Suppressor macrophage (primary cell): Measurements from ENCODE around the gene TNKS1BP1.
"Not testable (repeated sequence)": the region's sequence is repeated elsewhere in the genome, so short reads cannot be mapped to it uniquely, and the experiment has no call there.

Experiments
- DNase-seq, 4 experiments: peaks; one replicate each; pipeline ENCODE4 v3.0.0-alpha.2; 2020 to 2022
- total RNA-seq, 17 experiments: gene quantifications; one replicate each; lab custom pipeline; 2026; ENCODE audit warnings: mixed read lengths in 6 of 17, inconsistent platforms in 3 of 17; lab: John Stamatoyannopoulos, UW

TNKS1BP1 gene, protein sequence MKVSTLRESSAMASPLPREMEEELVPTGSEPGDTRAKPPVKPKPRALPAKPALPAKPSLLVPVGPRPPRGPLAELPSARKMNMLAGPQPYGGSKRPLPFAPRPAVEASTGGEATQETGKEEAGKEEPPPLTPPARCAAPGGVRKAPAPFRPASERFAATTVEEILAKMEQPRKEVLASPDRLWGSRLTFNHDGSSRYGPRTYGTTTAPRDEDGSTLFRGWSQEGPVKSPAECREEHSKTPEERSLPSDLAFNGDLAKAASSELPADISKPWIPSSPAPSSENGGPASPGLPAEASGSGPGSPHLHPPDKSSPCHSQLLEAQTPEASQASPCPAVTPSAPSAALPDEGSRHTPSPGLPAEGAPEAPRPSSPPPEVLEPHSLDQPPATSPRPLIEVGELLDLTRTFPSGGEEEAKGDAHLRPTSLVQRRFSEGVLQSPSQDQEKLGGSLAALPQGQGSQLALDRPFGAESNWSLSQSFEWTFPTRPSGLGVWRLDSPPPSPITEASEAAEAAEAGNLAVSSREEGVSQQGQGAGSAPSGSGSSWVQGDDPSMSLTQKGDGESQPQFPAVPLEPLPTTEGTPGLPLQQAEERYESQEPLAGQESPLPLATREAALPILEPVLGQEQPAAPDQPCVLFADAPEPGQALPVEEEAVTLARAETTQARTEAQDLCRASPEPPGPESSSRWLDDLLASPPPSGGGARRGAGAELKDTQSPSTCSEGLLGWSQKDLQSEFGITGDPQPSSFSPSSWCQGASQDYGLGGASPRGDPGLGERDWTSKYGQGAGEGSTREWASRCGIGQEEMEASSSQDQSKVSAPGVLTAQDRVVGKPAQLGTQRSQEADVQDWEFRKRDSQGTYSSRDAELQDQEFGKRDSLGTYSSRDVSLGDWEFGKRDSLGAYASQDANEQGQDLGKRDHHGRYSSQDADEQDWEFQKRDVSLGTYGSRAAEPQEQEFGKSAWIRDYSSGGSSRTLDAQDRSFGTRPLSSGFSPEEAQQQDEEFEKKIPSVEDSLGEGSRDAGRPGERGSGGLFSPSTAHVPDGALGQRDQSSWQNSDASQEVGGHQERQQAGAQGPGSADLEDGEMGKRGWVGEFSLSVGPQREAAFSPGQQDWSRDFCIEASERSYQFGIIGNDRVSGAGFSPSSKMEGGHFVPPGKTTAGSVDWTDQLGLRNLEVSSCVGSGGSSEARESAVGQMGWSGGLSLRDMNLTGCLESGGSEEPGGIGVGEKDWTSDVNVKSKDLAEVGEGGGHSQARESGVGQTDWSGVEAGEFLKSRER (N-terminal part only)
- 3.5 to 53.2 (median 29.2) reads per million in 17 experiments for total RNA-seq

DNA sequence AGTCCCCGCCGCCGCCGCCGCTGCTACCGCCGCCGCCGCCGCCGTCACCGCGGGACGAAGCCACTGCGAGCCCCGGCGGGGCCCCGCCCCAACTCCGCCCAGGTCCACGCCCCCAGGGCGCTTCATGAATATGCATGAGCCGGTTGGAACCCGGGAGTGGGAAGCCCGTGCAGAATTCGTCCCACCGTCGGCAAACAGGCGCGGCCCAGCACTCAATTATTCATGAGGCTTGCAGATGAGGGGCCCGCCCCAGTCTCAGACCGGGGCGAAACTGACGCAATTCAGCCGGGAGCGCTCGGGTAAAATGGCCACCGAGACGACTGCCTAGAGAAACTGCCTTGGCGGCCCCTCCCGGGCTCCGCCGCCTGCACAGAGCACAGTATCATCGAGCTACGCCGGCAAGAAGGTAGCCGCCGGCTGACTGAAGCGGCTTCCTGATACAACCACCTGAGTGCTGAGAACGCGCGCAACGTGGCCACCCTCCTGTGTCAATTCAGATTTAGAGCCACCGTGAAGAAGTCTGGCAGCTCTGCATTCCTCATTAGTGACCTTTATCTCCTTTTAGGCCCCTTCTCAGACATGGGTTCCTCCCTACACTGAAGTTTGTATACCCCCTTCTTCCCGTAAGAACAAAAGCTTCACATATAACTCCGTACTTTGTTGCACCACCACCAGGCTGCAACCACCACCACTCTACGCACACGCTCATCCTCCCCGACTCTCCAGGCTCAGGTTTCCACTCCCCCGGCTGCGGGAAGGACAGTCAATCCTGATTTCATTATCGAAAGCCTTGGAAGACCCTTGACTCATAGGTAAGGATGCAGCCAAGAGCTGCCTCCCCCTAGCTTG lies at the start of gene TNKS1BP1:
TNKS1BP1 (minus strand) TSS at position 67 of the 849 bp plus-strand sequence. CDS start 3,067 bp downstream, outside the sequence.
- DNase-seq, result peak; percentile 93 to 98 (median 96)

DNA sequence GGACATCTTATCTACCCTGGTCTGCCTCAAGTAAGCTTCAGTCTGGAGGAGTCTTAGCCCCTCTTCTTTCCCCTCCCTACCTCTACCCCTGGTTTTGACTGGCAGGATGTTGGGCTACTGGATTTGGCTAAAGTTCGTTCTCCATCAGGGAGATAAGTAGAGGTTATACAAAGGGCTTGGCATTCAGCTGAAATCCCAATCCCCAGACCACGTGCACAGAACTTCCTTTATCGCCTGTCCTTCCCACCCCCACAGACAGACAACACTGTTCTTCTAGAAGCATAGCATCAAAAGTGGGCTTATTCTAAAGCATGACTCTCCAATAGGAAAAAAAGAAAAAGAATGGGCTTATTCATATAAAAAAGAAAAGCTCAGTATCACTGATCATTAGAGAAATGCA lies 48.4 kb upstream of the TNKS1BP1 start:
- no peak for DNase-seq

DNA sequence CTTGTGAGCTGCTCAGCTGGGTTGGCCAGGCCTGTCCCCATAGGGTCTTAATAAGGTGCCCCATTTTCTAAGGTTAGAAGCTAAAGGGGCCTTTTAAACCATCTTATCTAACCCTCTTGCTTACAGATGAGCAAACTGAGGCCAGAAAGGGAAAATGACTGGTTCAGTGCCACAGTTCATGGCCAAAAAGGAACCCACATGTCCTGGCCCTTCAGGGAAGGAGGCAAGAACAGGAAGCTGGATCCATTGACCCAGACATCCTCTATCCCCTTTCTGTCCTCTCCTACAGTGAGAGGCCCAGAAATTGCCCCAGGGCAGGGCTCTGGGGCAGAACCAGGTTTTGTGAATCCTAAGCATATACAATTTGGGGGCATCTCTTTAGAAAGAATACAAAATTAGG lies 46.2 kb upstream of the TNKS1BP1 start:
- DNase-seq, result peak in 3 of 4 experiments; percentile 44 to 53 (median 52)

DNA sequence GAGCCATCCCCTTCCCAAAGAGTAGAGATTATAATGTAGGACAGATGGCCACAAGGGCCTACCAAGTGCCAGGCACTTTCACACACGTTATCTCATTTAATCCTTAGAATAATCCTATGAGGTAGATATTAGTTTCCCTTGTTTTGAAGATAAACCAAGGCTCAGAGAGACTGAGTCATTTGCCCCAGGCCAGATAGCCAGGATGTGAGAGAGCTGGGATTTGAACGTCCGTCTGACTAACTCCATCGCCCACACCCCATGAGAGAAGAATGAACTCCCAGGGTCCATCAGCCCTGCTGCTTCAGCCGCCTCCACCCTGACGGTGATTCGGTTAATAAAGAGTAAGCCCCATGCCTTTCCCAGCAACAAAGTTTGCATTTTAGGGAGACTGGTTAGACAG lies 45.5 kb upstream of the TNKS1BP1 start:
- DNase-seq, result peak in 1 of 4 experiments; percentile 43

DNA sequence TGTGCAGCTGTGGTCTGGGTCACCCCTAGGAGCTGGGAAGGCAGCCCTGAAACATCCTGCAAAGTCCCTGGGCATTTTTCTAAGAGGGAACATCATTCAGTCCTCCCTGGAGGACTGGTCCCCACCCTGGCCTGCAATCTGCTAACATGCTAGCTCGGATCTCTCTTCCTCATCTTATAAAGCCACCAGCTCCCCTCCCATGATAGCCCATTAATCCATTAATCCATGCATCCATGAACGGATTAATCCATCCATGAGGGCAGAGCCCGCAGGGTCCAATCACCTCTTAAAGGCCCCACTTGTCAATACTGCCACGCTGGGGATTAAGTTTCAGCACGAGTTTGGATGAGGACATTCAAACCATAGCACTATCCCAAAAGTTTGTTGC lies 44.1 kb upstream of the TNKS1BP1 start:
- DNase-seq, result no peak

DNA sequence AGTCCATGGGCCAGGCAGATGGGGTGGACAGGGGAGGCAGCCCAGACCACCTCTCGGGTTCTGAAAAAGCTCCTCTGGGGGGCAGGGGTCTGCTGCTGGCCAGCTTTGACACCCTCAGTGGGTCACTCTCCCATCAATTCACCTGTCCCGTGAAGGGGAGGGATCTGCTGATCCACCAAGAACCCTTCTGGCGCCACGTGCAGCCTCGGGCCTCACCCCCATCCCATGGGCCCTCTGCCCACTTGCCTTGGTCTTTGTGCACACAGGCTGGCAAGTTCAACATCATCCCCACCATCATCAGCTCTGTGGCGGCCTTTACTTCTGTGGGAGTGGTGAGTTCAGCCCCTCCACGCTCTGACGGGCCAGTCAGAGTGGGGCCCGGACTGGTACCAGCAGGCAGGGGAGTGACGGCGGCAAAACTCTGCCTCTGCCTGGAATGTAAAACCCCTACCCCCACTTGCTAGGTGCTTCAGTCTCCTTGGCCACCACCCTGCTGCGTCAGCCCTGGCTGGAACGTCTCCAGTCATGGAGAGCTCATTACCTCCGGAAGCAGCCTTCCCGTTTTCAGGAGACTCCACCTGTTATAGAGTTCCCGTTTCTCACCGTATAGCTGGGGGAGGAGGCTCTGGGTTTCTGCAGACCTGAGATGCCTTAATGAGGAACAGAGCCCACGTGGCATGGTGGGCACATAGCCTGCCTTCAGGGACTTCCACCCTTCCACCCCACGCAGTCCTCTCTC lies 43.5 kb upstream of the TNKS1BP1 start:
- DNase-seq, result peak; percentile 52 to 79 (median 68)

DNA sequence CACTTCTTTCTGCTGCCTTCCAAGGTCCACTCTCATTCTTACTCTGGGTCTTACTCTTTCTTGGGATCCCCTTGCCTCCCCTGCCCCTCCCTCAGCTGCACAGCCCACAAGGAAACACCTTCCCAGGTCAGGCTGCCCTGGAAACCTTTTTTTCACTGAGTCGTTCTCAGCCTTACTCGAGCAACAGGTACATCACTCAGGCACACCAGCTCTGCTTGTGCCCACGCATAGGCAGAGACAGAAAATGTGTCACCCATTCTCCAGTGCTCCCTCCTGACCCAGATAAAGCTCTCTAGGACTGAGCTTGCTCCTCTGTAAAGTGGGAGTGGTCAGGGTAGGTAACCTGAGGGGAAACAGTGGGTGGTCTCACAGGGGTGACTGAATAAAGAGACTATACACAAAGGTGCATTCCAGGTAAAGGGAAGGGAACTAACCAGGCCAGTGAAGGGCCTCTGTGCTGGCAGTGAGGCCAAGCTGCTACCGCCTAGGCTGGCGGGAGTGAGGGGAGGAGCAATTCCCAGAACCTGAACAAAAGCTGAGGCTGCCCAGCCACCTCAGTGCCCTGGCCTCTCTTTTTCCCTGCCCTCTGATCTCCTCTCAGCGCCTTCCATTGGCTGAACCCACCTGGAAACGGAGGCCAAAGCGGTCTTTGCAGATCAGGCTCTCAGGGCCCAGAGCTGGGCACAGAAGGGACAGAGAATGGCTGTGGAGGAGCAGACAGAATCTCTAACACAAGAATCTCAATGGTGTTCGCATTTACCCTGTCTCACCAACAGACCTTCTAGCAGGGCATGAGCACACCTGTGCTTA lies 40.3 kb upstream of the TNKS1BP1 start:
- DNase-seq, result no peak

DNA sequence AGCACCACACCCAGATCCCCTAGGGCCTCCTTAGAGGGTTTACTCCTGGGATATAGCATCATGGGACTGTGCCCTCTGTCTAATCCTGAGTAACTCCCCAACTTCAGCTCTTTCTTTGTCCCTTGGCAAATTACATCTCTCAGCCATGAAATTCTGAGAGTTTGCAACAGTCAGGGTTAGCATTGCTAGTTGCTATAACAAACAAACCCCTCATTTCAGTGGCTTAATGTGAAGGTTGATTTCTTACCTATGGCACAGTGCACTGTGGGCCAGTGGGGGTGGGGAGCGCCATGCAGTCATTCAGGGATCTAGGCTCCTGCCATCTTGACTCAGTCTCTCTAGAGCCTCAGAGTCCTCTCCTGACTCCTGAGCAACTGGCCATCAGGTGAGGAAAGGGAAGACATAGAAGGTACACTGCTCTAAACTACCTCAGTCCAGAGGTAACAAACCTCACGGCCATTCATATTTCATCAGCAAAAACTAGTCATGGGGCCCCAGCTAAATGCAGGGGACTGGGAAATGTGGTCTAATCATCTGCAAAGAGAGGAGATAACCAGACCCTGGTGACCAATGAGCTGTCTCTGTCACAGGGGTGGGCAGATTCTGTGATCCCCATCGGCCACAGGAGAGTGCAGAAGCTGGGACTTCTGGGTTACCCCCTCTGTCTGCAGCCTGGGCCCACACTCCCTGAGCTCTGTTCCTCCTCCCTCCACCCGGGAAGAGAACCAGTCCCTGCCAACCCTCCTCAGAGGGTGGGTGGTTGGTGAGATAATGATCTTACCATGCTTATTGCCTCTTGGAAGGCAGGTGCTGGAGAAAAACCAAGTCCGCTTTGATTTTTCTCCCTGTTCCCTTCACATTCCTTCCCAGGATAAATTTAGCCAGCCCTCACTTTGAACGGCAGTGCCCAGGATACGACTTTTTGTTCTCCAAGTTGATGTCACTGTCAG lies 38.7 kb upstream of the TNKS1BP1 start:
- DNase-seq, result no peak

DNA sequence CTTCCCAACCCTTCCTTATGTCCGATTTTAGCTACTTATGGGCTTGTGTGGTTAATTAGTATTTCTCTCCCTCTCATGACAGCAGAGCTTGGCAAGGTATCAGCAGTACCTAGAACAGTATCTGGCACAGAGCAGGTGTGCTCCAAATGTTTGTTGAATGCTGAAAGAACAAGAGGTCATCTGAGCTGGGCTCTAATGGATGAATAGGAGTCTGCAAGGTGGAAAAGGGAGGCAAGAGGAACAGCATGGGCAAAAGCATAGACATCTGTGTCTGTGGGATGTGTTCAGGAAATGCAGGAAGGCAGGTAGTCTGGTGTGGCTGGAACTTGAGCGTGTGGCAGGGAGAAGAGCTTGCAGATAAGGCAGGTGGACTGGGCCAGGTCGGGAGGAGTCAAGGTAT lies 37.2 kb upstream of the TNKS1BP1 start:
- no peak for DNase-seq

DNA sequence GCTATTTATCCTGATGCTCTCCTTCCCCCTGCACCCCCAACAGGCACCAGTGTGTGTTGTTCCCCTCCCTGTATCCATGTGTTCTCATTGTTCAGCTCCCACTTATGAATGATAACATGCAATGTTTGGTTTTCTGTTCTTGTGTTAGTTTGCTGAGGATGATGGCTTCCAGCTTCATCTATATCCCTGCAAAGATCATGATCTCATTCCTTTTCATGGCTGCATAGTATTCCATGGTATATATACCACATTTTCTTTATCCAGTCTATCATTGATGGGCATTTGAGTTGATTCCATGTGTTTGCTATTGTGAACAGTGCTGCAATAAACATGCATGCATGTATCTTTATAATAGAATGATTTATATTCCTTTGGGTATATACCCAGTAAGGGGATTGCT lies 36.7 kb upstream of the TNKS1BP1 start:
- not testable (repeated sequence) for DNase-seq

DNA sequence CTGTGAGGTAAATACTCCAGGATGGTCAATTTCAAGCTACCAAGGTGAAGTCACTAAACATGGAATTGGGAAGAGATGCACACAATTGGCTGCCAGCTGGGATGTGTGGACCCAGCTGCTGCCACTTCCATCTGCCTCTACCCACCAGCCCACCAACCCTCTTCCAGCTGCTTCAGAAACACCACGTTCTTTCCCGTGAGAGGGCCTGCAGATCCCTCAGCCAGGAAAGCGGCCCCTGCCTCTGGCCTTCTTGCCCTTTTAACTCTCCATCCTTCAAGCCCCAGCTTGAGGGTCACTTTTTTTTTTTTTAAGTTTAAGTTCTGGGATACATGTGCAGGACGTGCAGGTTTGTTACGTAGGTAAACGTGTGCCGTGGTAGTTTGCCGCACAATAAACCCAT lies 36.2 kb upstream of the TNKS1BP1 start:
- DNase-seq, result no peak

DNA sequence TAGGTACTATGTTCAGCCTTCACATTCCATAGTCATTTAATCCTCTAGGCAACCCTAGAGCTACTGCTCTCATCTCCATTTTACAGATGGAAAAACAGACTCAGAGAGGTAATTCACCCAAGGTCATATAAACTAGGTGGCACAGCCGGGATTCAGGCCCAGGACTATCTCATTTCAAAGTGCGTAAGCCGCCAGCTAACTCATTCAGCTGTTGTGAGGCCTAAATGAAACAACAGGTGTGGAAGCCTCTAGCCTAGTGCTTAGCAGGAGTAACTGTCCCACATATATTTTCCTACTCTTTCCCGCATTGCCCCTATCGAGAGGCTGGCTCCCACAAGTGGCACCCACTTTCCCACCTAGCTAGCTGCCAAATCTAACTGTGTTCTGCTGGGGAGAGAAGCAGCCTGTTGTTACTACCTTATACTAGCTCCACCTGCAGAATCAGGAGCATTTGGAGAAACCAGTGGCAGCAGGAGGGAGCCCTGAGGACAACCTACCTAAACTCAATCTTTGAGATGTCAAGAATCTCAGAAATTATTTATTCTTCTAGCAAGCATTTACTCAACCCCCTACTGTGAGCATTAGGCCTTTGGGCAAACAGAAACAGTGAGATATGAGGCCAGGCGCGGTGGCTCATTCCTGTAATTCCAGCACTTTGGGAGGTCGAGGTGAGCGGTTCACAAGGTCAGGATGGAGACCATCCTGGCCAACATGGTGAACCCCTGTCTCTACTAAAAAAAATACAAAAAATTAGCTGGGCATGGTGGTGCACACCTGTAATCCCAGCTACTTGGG lies 35.3 kb upstream of the TNKS1BP1 start:
- no peak for DNase-seq

DNA sequence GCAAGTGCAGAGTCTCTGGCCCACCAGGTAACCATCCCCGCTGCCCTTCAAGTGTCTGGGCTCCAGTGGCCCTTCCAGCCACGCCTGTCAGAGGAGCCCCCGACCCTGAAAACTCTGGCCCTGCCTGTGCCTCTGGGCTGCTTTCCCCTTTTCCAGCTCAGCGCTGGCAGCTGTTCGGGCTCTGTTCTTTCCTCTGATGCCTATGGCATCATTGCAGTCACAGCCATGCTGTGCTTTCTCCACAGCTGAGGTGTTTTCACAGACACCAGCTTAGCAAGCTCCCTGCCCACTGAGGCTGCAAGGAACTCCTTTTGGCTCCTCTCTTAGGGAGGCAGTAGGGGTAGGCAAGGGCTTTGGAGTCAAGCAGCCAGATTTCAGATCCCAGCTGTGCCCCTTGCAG lies 34.6 kb upstream of the TNKS1BP1 start:
- no peak for DNase-seq

DNA sequence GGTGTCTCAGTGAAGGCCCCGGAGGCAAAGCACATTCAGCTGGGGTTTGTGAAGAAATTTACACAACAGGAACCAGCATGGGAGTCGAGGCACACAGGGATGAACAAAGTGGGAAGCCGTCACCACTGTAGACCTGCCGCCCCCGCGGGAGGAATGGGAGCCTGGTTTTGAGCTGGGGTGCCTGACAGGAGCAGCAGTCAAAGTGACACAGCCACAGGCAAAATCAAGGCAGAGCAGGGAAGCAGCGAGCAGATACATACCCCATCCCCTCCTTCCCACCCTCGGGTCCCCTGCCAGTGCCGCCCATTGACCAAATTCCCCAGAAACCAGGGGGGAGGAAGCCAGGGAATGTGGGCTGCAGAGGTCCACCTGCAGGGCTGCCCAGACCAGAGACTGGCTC lies 34.2 kb upstream of the TNKS1BP1 start:
- DNase-seq, result peak in 1 of 4 experiments; percentile 41

DNA sequence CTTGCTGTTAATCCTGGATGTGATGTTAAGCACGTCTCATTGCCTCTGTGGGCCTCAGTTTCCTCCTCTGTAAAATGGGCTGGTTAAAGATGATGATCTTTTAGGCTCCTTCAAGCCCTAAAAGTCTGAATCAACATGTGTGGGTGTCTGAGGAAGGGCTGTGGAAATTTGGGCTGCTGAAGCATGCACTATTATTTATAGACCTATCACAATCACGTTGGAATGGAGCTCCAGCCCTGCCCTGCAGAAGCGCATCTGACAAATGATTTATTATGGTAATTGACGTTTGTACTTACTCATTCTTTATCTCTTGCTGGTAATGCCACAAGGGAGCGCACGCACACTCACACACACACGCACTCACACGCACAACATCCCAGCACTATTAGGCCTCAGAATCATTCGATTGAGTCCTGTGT lies 33.8 kb upstream of the TNKS1BP1 start:
- peak; percentile 51 to 79 (median 56) for DNase-seq

DNA sequence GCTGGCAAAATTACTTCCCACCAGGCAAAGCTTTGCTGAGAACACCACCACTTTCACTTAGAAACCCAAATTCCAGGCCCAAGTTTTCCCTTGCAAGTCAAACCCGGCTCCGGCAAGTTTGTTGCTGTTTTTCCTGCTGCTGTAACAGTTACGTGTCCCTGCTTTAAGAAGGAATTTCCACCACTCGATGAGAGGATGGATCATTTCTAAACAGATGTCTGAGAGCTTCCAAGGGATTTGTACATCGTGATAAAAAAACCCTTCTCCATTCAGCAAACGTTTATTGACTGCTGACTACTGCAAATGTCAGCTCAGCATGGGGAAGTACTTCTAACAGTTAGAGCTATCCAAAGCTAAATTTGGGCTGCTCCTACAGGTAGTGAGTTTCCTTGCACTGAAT lies 33.1 kb upstream of the TNKS1BP1 start:
- peak in 3 of 4 experiments; percentile 25 to 60 (median 53) for DNase-seq

DNA sequence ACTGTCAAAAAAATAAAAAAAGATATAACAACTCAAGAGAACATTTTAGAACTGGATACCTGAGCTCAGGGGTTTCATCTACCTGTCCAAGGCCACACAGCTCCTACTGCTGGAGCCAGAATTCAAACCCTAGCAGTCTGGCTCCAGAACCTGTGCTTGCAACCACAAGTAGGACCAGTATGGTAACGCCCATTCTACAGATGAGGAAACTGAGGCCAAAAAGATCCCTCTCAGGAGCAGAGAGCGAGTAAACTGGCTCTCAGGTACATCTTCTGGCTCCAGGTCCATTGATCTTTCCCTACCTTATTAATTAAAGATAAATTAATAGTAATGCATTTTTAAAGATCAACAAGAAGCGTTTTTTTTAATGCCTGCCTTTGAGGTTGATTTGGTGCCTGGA lies 32.6 kb upstream of the TNKS1BP1 start:
- DNase-seq, result no peak

DNA sequence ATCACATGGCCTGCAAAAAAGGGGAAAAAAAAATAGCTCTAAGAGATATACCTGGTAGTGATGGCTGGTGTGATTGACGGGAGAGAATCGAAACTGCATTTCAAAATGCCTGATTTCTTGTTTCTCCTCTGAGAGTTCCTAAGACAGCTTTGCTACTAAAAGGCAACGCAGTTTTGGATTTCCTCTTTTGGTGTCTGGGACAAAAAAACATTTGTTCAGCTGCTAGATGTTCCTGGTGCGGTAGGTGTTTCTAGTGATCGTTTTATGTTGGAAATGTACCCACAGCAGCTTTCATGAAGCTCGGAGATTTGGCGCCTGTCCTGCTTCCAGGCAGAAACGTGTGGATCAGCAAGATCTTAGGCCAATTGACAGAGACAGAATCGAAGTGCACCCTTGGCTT lies 31.5 kb upstream of the TNKS1BP1 start:
- DNase-seq, result peak; percentile 35 to 73 (median 58)
